Activated naive CD4-positive, alpha-beta T cell treated with anti-CD3 and anti-CD28 coated beads, Interleukin-2, amount 50 U/mL, for 72 hours (primary cell): Measurements from ENCODE around the gene XK. TPM values are rescaled to one million over a fixed set of nuclear protein-coding genes. Genes with fewer than 3 reads are reported as not detected.
"Not testable (repeated sequence)": the region's sequence is repeated elsewhere in the genome, so short reads cannot be mapped to it uniquely, and the experiment has no call there.

Source experiments
- ATAC-seq, 2 donors: fragments of 150-1000 bp; cut with Tn5 transposase; 2 replicates each; pipeline ENCODE4 v1.10.0; 2021; ENCODE audit warnings: mild to moderate bottlenecking in 2 of 2, moderate library complexity in 2 of 2
- DNase-seq, 2 donors: peaks; one replicate each; pipeline ENCODE4 v3.0.0; 2021 to 2022; ENCODE audit warnings: low spot score in 2 of 2
- H3K27ac Mint-ChIP-seq, 2 donors: one replicate each; pipeline ENCODE4 v1.8.0; 2022; ENCODE audit warnings: mild to moderate bottlenecking in 2 of 2, mixed read lengths in 2 of 2
- H3K36me3 Mint-ChIP-seq, 2 donors: one replicate each; pipeline ENCODE4 v1.8.0; 2022; ENCODE audit warnings: mixed read lengths in 2 of 2
- H3K9me3 Mint-ChIP-seq, 2 donors: one replicate each; pipeline ENCODE4 v1.8.0; 2022; ENCODE audit warnings: mixed read lengths in 2 of 2
- total RNA-seq, 2 donors: library from RNA; stranded (reverse); gene quantifications; one replicate each; pipeline ENCODE4 v1.2.3, GENCODE V29; 2022

The XK gene
- total RNA-seq, 2 donors from 2014 or later = 0.04 TPM; not detected in 1

GRCh38 chrX:37767430-37767829 lies 81.8 kb downstream of the XK start:
- Mint-ChIP-seq H3K27ac (no peak overlapping the region), H3K36me3 (no peaks in the 10 kb centered on the region), H3K9me3 (no peaks in the 10 kb centered on the region)
- DNase-seq (no peak), ATAC-seq (no peak)

GRCh38 chrX:37768866-37769265 lies 83.3 kb downstream of the XK start:
- not testable (repeated sequence) for H3K27ac Mint-ChIP-seq, H3K36me3 Mint-ChIP-seq, ATAC-seq, DNase-seq, H3K9me3 Mint-ChIP-seq

GRCh38 chrX:37776283-37776986 lies 90.8 kb downstream of the XK start:
- peak in 1 of 2 donors; percentile 93 for ATAC-seq
- Mint-ChIP-seq H3K36me3 (no peaks in the 10 kb centered on the region), H3K27ac (peak overlapping the region; percentile 57 to 64), H3K9me3 (no peaks in the 10 kb centered on the region)
- DNase-seq = peak in 1 of 2 donors; percentile 14

- ATAC-seq = peak in 1 of 2 donors; percentile 45
- H3K36me3 Mint-ChIP-seq = peaks cover 0 to under 1% of the 10 kb centered on the region in 2 donors
- DNase-seq = no peak
- peak overlapping the region in 1 of 2 donors; percentile 30 for H3K27ac Mint-ChIP-seq
- no peaks in the 10 kb centered on the region for H3K9me3 Mint-ChIP-seq
Observed at GRCh38 chrX:37776987-37777325, 91.4 kb downstream of the XK start.

- Mint-ChIP-seq H3K36me3 (peaks cover 0 to 4% of the 10 kb centered on the region in 2 donors), H3K27ac (no peak within 1 kb of the TSS), H3K9me3 (no peaks in the 10 kb centered on the region)
- ATAC-seq (no peak), DNase-seq (no peak)
Observed at GRCh38 chrX:37779857-37780256, 94.3 kb downstream of the XK start, which contains the start of gene CYBB. Gene CYBB (plus strand): TSS chrX:37780059. CDS start chrX:37780078, 19 bp downstream.

- ATAC-seq (no peak), DNase-seq (no peak)
- Mint-ChIP-seq H3K36me3 (peaks cover 0 to 4% of the 10 kb centered on the region in 2 donors), H3K27ac (no peak overlapping the region), H3K9me3 (no peaks in the 10 kb centered on the region)
Observed at GRCh38 chrX:37781081-37781480, 95.5 kb downstream of the XK start.

Other genes with a start within 250 kb of the XK start
- gene LANCL3, start 114.1 kb upstream of the XK start, total RNA-seq = under 1 TPM; 0.02 to 0.53 TPM
- under 1 TPM in 1 of 2 donors, not detected in 1; 0.06 TPM for gene CYBB, start 94.3 kb downstream of the XK start, total RNA-seq
- 10 to 100 TPM in 1 of 2 donors, 1 to 10 TPM in 1; 8.1 to 20.5 TPM for gene DYNLT3, start 161.8 kb downstream of the XK start, total RNA-seq